GM23248 (cell line): ENCODE data around the gene GLYR1.

Experiments
- EZH2 ChIP-seq: fragments of 200-600 bp; sonication (generic); IDR thresholded peaks from 2 replicates; pipeline ENCODE4 v1.6.1; 2018; ENCODE audit warnings: antibody characterized with exemption, mild to moderate bottlenecking; ENCODE audit not compliant: insufficient read depth, poor library complexity, severe bottlenecking
- EZH2phosphoT487 ChIP-seq: fragments of 200-600 bp; sonication (generic); IDR thresholded peaks from 2 replicates; pipeline ENCODE4 v1.6.1; 2018; ENCODE audit warnings: antibody characterized with exemption, moderate library complexity, mild to moderate bottlenecking, low read depth; ENCODE audit not compliant: insufficient read depth

DNA sequence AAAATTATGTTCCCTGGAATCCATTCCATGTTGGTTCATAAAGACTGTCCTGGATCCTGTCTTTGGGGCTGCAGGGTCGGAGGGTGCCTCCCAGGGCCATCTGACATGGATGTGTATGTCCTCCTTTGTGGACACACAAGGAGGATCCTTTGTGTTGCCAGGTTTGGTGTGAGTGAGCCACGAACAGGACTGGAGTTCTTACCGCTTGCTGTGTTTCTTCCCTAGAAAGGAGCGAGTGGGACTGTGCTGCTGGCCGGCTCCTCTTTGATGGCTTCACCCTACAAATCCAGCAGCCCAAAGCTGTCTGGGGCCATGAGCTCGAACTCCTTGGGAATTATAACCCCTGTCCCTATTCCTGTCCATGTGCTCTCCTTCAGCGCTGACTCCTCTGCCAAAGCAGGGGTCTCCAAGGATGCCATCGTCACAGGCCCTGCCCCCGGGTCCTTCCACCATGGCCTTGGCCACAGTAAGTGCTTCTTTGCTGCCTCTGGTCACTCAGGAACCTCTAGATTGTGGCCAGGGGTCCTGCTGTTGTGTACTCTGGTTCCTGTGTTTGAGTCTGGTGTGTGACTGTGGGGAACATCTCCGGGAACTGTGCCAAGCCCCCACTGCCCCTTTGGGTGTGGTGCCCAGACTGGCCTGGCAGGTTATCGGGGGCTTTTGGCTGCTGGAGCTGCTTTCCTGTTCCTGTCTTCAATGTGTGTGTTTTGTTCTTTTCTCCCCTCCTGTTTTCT is 29.7 kb upstream of the GLYR1 start:
- TF ChIP-seq EZH2 (no peak), EZH2phosphoT487 (no peak)
